ENCODE data around the gene PLA2G2C. TPM values are rescaled to one million over a fixed set of nuclear protein-coding genes. Genes with fewer than 3 reads are reported as not detected.
A peak's percentile ranks its signal among the peaks of the same experiment; 100 is the strongest.

The PLA2G2C gene
- total RNA-seq, 2 experiments from 2014 or later = not detected

- Mint-ChIP-seq H3K27me3 (no peaks in the 10 kb centered on the region), H3K4me1 (ENCODE audit: low read depth) (no peaks in the 10 kb centered on the region), H3K9me3 (peaks cover 9% of the 10 kb centered on the region), H3K27ac (no peak overlapping the region), H3K4me3 (no peak overlapping the region), H3K36me3 (ENCODE audit: low read depth) (peaks cover 19% of the 10 kb centered on the region)
- H3K36me3 ChIP-seq (ENCODE audit: insufficient read depth, low read length) = no peaks in the 10 kb centered on the region
- intact Hi-C loops (cut with DNase I, micrococcal nuclease) = no loop called here
- no peaks in the 10 kb centered on the region for H3K27me3 ChIP-seq (ENCODE audit: control insufficient read depth in 1 of 2, insufficient read depth in 2 of 2, low read length in 2 of 2)
- H3K4me1 ChIP-seq (ENCODE audit: insufficient read depth, low read length) = no peaks in the 10 kb centered on the region
- POLR2A ChIA-PET = no interaction called here
- CTCF ChIA-PET = no interaction called here
- no peak for ATAC-seq (ENCODE audit: poor library complexity)
- no peak overlapping the region for H3K4me3 ChIP-seq (ENCODE audit: low read length)
- DNase-seq = no peak
- H3K27ac ChIP-seq (ENCODE audit: low read depth in 1 of 2, low read length in 2 of 2) = no peak overlapping the region
- no peak for TF ChIP-seq CTCF (IDR thresholded peaks at IDR 0.05)
- H3K9me3 ChIP-seq (ENCODE audit: control insufficient read depth in 1 of 2, insufficient read depth in 1 of 2, low read length in 2 of 2) = peaks cover 36 to 53% of the 10 kb centered on the region in 2 experiments
Measured at GRCh38 chr1:20160034-20160433, 26.3 kb downstream of the PLA2G2C start.

GRCh38 chr1:20158358-20159070 is 27.8 kb downstream of the PLA2G2C start:
- CTCF ChIA-PET = no interaction called here
- intact Hi-C loops (cut with DNase I, micrococcal nuclease) = loop anchor here in 1 of 2 experiments (10.0 kb wide), 1 partner anchor 394 kb away; no protein-coding TSS in a partner anchor
- Histone ChIP-seq H3K4me3 (ENCODE audit: low read length) (no peak overlapping the region), H3K27me3 (ENCODE audit: control insufficient read depth in 1 of 2, insufficient read depth in 2 of 2, low read length in 2 of 2) (no peaks in the 10 kb centered on the region), H3K36me3 (ENCODE audit: insufficient read depth, low read length) (no peaks in the 10 kb centered on the region), H3K4me1 (ENCODE audit: insufficient read depth, low read length) (peaks cover 10% of the 10 kb centered on the region), H3K9me3 (ENCODE audit: control insufficient read depth in 1 of 2, insufficient read depth in 1 of 2, low read length in 2 of 2) (peaks cover 31 to 37% of the 10 kb centered on the region in 2 experiments), H3K27ac (ENCODE audit: low read depth in 1 of 2, low read length in 2 of 2) (no peak overlapping the region)
- H3K9me3 Mint-ChIP-seq = peaks cover 7% of the 10 kb centered on the region
- no peak for TF ChIP-seq CTCF (IDR thresholded peaks at IDR 0.05)
- no peak overlapping the region for H3K27ac Mint-ChIP-seq
- H3K36me3 Mint-ChIP-seq (ENCODE audit: low read depth) = peaks cover 13% of the 10 kb centered on the region
- no peak for ATAC-seq (ENCODE audit: poor library complexity)
- no peaks in the 10 kb centered on the region for H3K27me3 Mint-ChIP-seq
- H3K4me3 Mint-ChIP-seq = no peak overlapping the region
- POLR2A ChIA-PET = no interaction called here
- peaks cover 7% of the 10 kb centered on the region for H3K4me1 Mint-ChIP-seq (ENCODE audit: low read depth)
- peak in 2 of 14 experiments; percentile 10 to 19 for DNase-seq

- no peaks in the 10 kb centered on the region for H3K27me3 ChIP-seq (ENCODE audit: control insufficient read depth in 1 of 2, insufficient read depth in 2 of 2, low read length in 2 of 2)
- H3K4me1 Mint-ChIP-seq (ENCODE audit: low read depth) = peaks cover 12% of the 10 kb centered on the region
- H3K27ac Mint-ChIP-seq = no peak overlapping the region
- H3K36me3 ChIP-seq (ENCODE audit: insufficient read depth, low read length) = no peaks in the 10 kb centered on the region
- H3K4me3 ChIP-seq (ENCODE audit: low read length) = no peak overlapping the region
- H3K36me3 Mint-ChIP-seq (ENCODE audit: low read depth) = no peaks in the 10 kb centered on the region
- ChIA-PET CTCF (no interaction called here), POLR2A (no interaction called here)
- intact Hi-C loops (cut with DNase I, micrococcal nuclease) = loop anchor here (5.0 to 10.0 kb wide), 3 partner anchors 390 to 437 kb away; no protein-coding TSS in a partner anchor
- H3K4me1 ChIP-seq (ENCODE audit: insufficient read depth, low read length) = peaks cover 21% of the 10 kb centered on the region
- H3K27ac ChIP-seq (ENCODE audit: low read depth in 1 of 2, low read length in 2 of 2) = no peak overlapping the region
- peak overlapping the region; percentile 39 for H3K4me3 Mint-ChIP-seq
- no peak for TF ChIP-seq CTCF (IDR thresholded peaks at IDR 0.05)
- H3K9me3 ChIP-seq (ENCODE audit: control insufficient read depth in 1 of 2, insufficient read depth in 1 of 2, low read length in 2 of 2) = peaks cover 5 to 6% of the 10 kb centered on the region in 2 experiments
- H3K27me3 Mint-ChIP-seq = no peaks in the 10 kb centered on the region
- peaks cover 3% of the 10 kb centered on the region for H3K9me3 Mint-ChIP-seq
- DNase-seq = peak in 1 of 14 experiments; percentile 18
- ATAC-seq (ENCODE audit: poor library complexity) = no peak
Measured at GRCh38 chr1:20154301-20154831, 32.0 kb downstream of the PLA2G2C start.
